ENCODE data around the gene PDZD8. TPM values are rescaled to one million over a fixed set of nuclear protein-coding genes. Genes with fewer than 3 reads are reported as not detected.

PDZD8 gene
- polyA plus RNA-seq, 2 of the 4 experiments (the other 2 are of a cell fraction) = 27.4 to 76.7 TPM

DNA sequence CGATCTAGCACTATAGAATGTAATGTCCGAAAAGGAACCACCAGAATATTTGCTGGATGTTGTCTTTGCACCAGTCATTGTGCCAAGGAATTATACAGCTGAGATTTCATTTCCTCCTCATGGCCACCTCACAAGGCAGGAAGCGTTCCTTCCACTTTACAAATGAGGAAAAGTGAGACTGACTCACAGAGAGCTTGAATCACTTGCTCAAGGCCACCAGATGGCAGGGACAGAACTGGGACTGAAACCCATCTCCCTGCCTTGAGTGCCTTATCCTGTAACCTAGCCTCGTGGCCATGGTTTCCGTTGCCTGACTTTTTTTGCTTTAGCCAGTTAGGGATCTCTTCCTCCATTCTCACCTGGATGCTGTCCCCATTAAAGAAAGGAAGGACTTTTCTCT is 44.7 kb upstream of the PDZD8 start:
- Histone ChIP-seq H3K4me3 (no peak overlapping the region), H3K9me3 (peaks cover 14% of the 10 kb centered on the region), H3K4me1 (peaks cover 1% of the 10 kb centered on the region), H3K27ac (no peak overlapping the region), H3K4me2 (no peak overlapping the region)
- TF ChIP-seq JUNB (IDR thresholded peaks at IDR 0.05) = no peak
- no peak for TF ChIP-seq CBX2 (IDR thresholded peaks at IDR 0.05; ENCODE audit: borderline replicate concordance, low read depth)
- TF ChIP-seq FOSB (CRISPR knock-in tag; IDR thresholded peaks at IDR 0.05) = no peak
- TF ChIP-seq MAZ (IDR thresholded peaks at IDR 0.05; ENCODE audit: borderline replicate concordance, low read depth, low read length) = no peak
- TF ChIP-seq, protein P1, sequence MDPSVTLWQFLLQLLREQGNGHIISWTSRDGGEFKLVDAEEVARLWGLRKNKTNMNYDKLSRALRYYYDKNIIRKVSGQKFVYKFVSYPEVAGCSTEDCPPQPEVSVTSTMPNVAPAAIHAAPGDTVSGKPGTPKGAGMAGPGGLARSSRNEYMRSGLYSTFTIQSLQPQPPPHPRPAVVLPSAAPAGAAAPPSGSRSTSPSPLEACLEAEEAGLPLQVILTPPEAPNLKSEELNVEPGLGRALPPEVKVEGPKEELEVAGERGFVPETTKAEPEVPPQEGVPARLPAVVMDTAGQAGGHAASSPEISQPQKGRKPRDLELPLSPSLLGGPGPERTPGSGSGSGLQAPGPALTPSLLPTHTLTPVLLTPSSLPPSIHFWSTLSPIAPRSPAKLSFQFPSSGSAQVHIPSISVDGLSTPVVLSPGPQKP (IDR thresholded peaks at IDR 0.05; ENCODE audit: low read depth, low read length) = no peak
- TF ChIP-seq FOXS1 (CRISPR knock-in tag; IDR thresholded peaks at IDR 0.05) = no peak
- no peak for TF ChIP-seq POLR2A (IDR thresholded peaks at IDR 0.05; ENCODE audit: low read length)
- no peak for TF ChIP-seq CEBPB (IDR thresholded peaks at IDR 0.05)
- TF ChIP-seq ZFP36 (IDR thresholded peaks at IDR 0.05; ENCODE audit: borderline replicate concordance, partially characterized antibody) = no peak
- no peak for TF ChIP-seq NFE2L2 (conservative IDR thresholded peaks at IDR 0.05; ENCODE audit: low read length)
- no peak for TF ChIP-seq TFCP2L1 (CRISPR knock-in tag; IDR thresholded peaks at IDR 0.05)
- TF ChIP-seq GATA3 (IDR thresholded peaks at IDR 0.05; ENCODE audit: borderline replicate concordance) = no peak
- TF ChIP-seq, protein P2, sequence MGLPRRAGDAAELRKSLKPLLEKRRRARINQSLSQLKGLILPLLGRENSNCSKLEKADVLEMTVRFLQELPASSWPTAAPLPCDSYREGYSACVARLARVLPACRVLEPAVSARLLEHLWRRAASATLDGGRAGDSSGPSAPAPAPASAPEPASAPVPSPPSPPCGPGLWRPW (IDR thresholded peaks at IDR 0.05) = no peak
- TF ChIP-seq ESRRA (IDR thresholded peaks at IDR 0.05; ENCODE audit: borderline replicate concordance, low read length) = no peak
- no peak for TF ChIP-seq NPAS2 (CRISPR knock-in tag; IDR thresholded peaks at IDR 0.05; ENCODE audit: borderline replicate concordance)
- TF ChIP-seq, protein P3, sequence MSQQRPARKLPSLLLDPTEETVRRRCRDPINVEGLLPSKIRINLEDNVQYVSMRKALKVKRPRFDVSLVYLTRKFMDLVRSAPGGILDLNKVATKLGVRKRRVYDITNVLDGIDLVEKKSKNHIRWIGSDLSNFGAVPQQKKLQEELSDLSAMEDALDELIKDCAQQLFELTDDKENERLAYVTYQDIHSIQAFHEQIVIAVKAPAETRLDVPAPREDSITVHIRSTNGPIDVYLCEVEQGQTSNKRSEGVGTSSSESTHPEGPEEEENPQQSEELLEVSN (IDR thresholded peaks at IDR 0.05; ENCODE audit: borderline replicate concordance, low read depth) = no peak
- TF ChIP-seq HEYL (CRISPR knock-in tag; IDR thresholded peaks at IDR 0.05) = no peak
- ATAC-seq (no peak), FAIRE-seq (no peak), DNase-seq (ENCODE audit: low read depth in 1 of 2, low spot score in 1 of 2) (no peak)
- 71% methylated on average over 5 of the region's 5 CpGs for WGBS (ENCODE audit: missing lambda C conversion rate)
- ChIA-PET POLR2A (no interaction called here), CTCF (interaction anchor here (0.7 to 1.7 kb wide), 3 partner anchors 11 to 203 kb away, joined by 3 to 9 read pairs (median 3); no protein-coding TSS in a partner anchor)

DNA sequence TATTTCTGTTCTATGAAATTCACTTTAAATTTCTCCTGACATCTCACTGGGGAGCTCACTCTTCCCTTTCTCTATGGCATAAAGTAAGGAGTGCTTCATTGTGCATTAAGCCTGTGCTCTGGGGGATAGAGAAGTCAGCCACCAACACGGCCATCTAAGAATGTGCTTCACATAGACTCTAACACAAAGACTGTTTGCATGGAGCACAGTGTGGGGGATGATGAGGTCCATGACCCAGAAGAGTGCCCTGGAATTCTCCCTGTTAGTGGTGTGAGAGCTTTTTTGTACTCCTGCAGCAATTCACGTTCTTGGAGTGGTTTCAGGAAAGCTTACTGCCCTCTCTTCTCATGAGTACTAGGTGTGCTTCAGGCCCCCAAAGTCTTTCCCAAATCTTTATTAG is 43.9 kb upstream of the PDZD8 start:
- Histone ChIP-seq H3K4me2 (no peak overlapping the region), H3K9me3 (peaks cover 14% of the 10 kb centered on the region), H3K4me3 (no peak overlapping the region), H3K4me1 (peaks cover 9% of the 10 kb centered on the region), H3K27ac (no peak overlapping the region)
- DNase-seq (ENCODE audit: low read depth in 1 of 2, low spot score in 1 of 2) (no peak), FAIRE-seq (no peak), ATAC-seq (no peak)
- CTCF ChIA-PET = interaction anchor here (1.7 kb wide), 1 partner anchor 12 kb away, joined by 9 read pairs; no protein-coding TSS in a partner anchor
- POLR2A ChIA-PET = no interaction called here
- 82% methylated on average over 2 of the region's 2 CpGs for WGBS (ENCODE audit: missing lambda C conversion rate)
- TF ChIP-seq, protein P4, sequence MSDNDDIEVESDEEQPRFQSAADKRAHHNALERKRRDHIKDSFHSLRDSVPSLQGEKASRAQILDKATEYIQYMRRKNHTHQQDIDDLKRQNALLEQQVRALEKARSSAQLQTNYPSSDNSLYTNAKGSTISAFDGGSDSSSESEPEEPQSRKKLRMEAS (IDR thresholded peaks at IDR 0.05) = no peak
- TF ChIP-seq POLR2AphosphoS2 (conservative IDR thresholded peaks at IDR 0.05; ENCODE audit: low read length) (no peak), NPAS2 (CRISPR knock-in tag; IDR thresholded peaks at IDR 0.05; ENCODE audit: borderline replicate concordance) (no peak), BHLHE40 (IDR thresholded peaks at IDR 0.05; ENCODE audit: low read depth, low read length) (no peak), NFE2L2 (conservative IDR thresholded peaks at IDR 0.05; ENCODE audit: low read length) (no peak), ZFP36 (IDR thresholded peaks at IDR 0.05; ENCODE audit: borderline replicate concordance, partially characterized antibody) (no peak), EP300 (IDR thresholded peaks at IDR 0.05) (no peak), PHF8 (IDR thresholded peaks at IDR 0.05; ENCODE audit: borderline replicate concordance, low read depth) (no peak), CHD4 (IDR thresholded peaks at IDR 0.05; ENCODE audit: borderline replicate concordance) (no peak), ESRRA (IDR thresholded peaks at IDR 0.05; ENCODE audit: borderline replicate concordance, low read length) (no peak)

DNA sequence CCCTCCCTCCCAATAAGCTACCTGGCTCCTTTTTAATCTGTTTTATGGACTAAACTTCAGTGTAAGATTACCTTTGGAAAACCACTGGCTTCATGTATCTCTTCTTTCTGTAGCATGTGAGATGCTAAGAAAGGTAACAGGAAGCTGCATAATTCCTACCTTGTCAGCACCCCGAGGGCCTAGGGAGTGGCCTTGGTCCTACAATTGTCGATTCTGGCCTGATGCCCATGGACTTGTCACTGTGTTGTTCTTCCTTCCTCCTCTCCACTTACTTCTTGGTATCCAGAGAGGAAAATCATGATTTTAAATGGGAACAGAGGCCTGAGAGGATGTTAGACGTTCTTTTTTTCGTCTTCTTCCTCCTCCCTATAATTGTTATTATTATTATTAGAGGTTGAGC is 42.9 kb upstream of the PDZD8 start:
- POLR2A ChIA-PET = no interaction called here

More for the DNA sequence above, 42.9 kb upstream of the PDZD8 start:
- Histone ChIP-seq H3K9me3 (peaks cover 14% of the 10 kb centered on the region), H3K4me3 (no peak overlapping the region), H3K4me2 (no peak overlapping the region), H3K27ac (0 out of 6 replicates have a peak overlapping the region, but pooled peaks of 1 of the 2 experiments have one; percentile 4), H3K4me1 (peaks cover 19% of the 10 kb centered on the region)
- FAIRE-seq (no peak), ATAC-seq (no peak), DNase-seq (ENCODE audit: low read depth in 1 of 2, low spot score in 1 of 2) (no peak)
- TF ChIP-seq POLR2AphosphoS2 (conservative IDR thresholded peaks at IDR 0.05; ENCODE audit: low read length) = no peak
- CTCF ChIA-PET = interaction anchor here (0.5 to 1.7 kb wide), 5 partner anchors 10 to 1130 kb away, joined by 3 to 9 read pairs (median 3); no protein-coding TSS in a partner anchor
- WGBS (ENCODE audit: missing lambda C conversion rate) = 45% methylated on average over 4 of the region's 4 CpGs

All from A549 (cell line).